Measurements from ENCODE around the gene PRRT4.

The PRRT4 gene

GRCh38 chr7:128385988-128386925 lies 24.8 kb upstream of the PRRT4 start:
- Histone ChIP-seq H3K4me2 (ENCODE audit: low read length) (no peak overlapping the region), H3K27me3 (ENCODE audit: insufficient read depth, low read length) (no peaks in the 10 kb centered on the region), H4K20me1 (ENCODE audit: insufficient read depth, low read length) (no peaks in the 10 kb centered on the region), H3K9me3 (ENCODE audit: low read length) (no peaks in the 10 kb centered on the region), H3K27ac (ENCODE audit: low read depth, low read length, poor library complexity, severe bottlenecking) (no peak overlapping the region), H3F3A (ENCODE audit: insufficient read depth, low read length) (no peaks in the 10 kb centered on the region), H3K4me3 (ENCODE audit: low read depth, low read length, poor library complexity, severe bottlenecking) (no peak overlapping the region), H2AFZ (ENCODE audit: low read length) (no peak overlapping the region), H3K9ac (ENCODE audit: low read length) (no peak overlapping the region), H3K9me2 (ENCODE audit: low read depth, low read length) (no peaks in the 10 kb centered on the region), H3K79me2 (ENCODE audit: insufficient read depth, low read length) (no peaks in the 10 kb centered on the region), H3K36me3 (ENCODE audit: insufficient read depth, low read length) (peaks cover 3% of the 10 kb centered on the region; the same call in 1 of the 2 replicates), H3K4me1 (ENCODE audit: insufficient read depth, low read length, severe bottlenecking) (no peaks in the 10 kb centered on the region)
- TF ChIP-seq, protein P1, sequence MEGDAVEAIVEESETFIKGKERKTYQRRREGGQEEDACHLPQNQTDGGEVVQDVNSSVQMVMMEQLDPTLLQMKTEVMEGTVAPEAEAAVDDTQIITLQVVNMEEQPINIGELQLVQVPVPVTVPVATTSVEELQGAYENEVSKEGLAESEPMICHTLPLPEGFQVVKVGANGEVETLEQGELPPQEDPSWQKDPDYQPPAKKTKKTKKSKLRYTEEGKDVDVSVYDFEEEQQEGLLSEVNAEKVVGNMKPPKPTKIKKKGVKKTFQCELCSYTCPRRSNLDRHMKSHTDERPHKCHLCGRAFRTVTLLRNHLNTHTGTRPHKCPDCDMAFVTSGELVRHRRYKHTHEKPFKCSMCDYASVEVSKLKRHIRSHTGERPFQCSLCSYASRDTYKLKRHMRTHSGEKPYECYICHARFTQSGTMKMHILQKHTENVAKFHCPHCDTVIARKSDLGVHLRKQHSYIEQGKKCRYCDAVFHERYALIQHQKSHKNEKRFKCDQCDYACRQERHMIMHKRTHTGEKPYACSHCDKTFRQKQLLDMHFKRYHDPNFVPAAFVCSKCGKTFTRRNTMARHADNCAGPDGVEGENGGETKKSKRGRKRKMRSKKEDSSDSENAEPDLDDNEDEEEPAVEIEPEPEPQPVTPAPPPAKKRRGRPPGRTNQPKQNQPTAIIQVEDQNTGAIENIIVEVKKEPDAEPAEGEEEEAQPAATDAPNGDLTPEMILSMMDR (IDR thresholded peaks at IDR 0.05; ENCODE audit: low read length), result no peak
- TF ChIP-seq EZH2 (IDR thresholded peaks at IDR 0.05; ENCODE audit: borderline replicate concordance, low read length), result no peak

- Histone ChIP-seq H3K36me3 (ENCODE audit: insufficient read depth, low read length) (no peaks in the 10 kb centered on the region), H3K9ac (ENCODE audit: low read length) (no peak overlapping the region), H3K9me2 (ENCODE audit: low read depth, low read length) (no peaks in the 10 kb centered on the region), H3K4me3 (ENCODE audit: low read depth, low read length, poor library complexity, severe bottlenecking) (no peak overlapping the region), H3K79me2 (ENCODE audit: insufficient read depth, low read length) (no peaks in the 10 kb centered on the region), H2AFZ (ENCODE audit: low read length) (no peak overlapping the region), H3K9me3 (ENCODE audit: low read length) (no peaks in the 10 kb centered on the region), H3K27me3 (ENCODE audit: insufficient read depth, low read length) (no peaks in the 10 kb centered on the region; the same call in 1 of the 2 replicates), H4K20me1 (ENCODE audit: insufficient read depth, low read length) (no peaks in the 10 kb centered on the region), H3F3A (ENCODE audit: insufficient read depth, low read length) (no peaks in the 10 kb centered on the region), H3K4me2 (ENCODE audit: low read length) (no peak overlapping the region), H3K4me1 (ENCODE audit: insufficient read depth, low read length, severe bottlenecking) (no peaks in the 10 kb centered on the region), H3K27ac (ENCODE audit: low read depth, low read length, poor library complexity, severe bottlenecking) (no peak overlapping the region)
- TF ChIP-seq, protein P1 (IDR thresholded peaks at IDR 0.05; ENCODE audit: low read length), result no peak
- TF ChIP-seq EZH2 (IDR thresholded peaks at IDR 0.05; ENCODE audit: borderline replicate concordance, low read length), result no peak
Observed at GRCh38 chr7:128384726-128385125, 23.2 kb upstream of the PRRT4 start.

GRCh38 chr7:128383776-128384175 lies 22.3 kb upstream of the PRRT4 start:
- Histone ChIP-seq H3K36me3 (ENCODE audit: insufficient read depth, low read length) (no peaks in the 10 kb centered on the region), H3K27me3 (ENCODE audit: insufficient read depth, low read length) (no peaks in the 10 kb centered on the region; the same call in 1 of the 2 replicates), H3K79me2 (ENCODE audit: insufficient read depth, low read length) (no peaks in the 10 kb centered on the region), H3K9ac (ENCODE audit: low read length) (no peak overlapping the region), H3K4me3 (ENCODE audit: low read depth, low read length, poor library complexity, severe bottlenecking) (no peak overlapping the region), H3K9me2 (ENCODE audit: low read depth, low read length) (no peaks in the 10 kb centered on the region), H4K20me1 (ENCODE audit: insufficient read depth, low read length) (no peaks in the 10 kb centered on the region), H3K4me1 (ENCODE audit: insufficient read depth, low read length, severe bottlenecking) (no peaks in the 10 kb centered on the region), H3K4me2 (ENCODE audit: low read length) (no peak overlapping the region), H3F3A (ENCODE audit: insufficient read depth, low read length) (no peaks in the 10 kb centered on the region), H3K27ac (ENCODE audit: low read depth, low read length, poor library complexity, severe bottlenecking) (no peak overlapping the region), H2AFZ (ENCODE audit: low read length) (no peak overlapping the region), H3K9me3 (ENCODE audit: low read length) (no peaks in the 10 kb centered on the region)
- TF ChIP-seq EZH2 (IDR thresholded peaks at IDR 0.05; ENCODE audit: borderline replicate concordance, low read length), result no peak
- TF ChIP-seq, protein P1 (IDR thresholded peaks at IDR 0.05; ENCODE audit: low read length), result no peak
